Neural progenitor cell (in vitro differentiated cells): ENCODE data around the gene POT1. TPM values are rescaled to one million over a fixed set of nuclear protein-coding genes. Genes with fewer than 3 reads are reported as not detected.

Experiments
- DNase-seq: peaks from one replicate; pipeline ENCODE4 v3.0.0-alpha.2; 2016; ENCODE audit warnings: low spot score
- H2AFZ ChIP-seq: fragments of 200-600 bp; sonication (generic); replicated peaks from 2 replicates; pipeline ENCODE4 v1.6.1; 2016; ENCODE audit warnings: antibody characterized with exemption
- H3F3A ChIP-seq: fragments of 200-600 bp; sonication (generic); 2 replicates; pipeline ENCODE4 v1.6.1; 2016; ENCODE audit warnings: antibody characterized with exemption, low read depth
- H3K27ac ChIP-seq: fragments of 200-600 bp; sonication (generic); 2 replicates; pipeline ENCODE4 v1.5.1; 2016; ENCODE audit warnings: mild to moderate bottlenecking
- H3K27me3 ChIP-seq: fragments of 200-600 bp; sonication (generic); 2 replicates; pipeline ENCODE4 v1.6.1; 2016; ENCODE audit warnings: mild to moderate bottlenecking, moderate library complexity
- H3K36me3 ChIP-seq: fragments of 200-600 bp; sonication (generic); 2 replicates; pipeline ENCODE4 v1.5.1; 2016
- H3K4me1 ChIP-seq: fragments of 200-600 bp; sonication (generic); 2 replicates; pipeline ENCODE4 v1.6.1; 2016; ENCODE audit warnings: mixed run types
- H3K4me2 ChIP-seq: fragments of 200-600 bp; sonication (generic); 2 replicates; pipeline ENCODE4 v1.6.1; 2016
- H3K4me3 ChIP-seq: fragments of 200-600 bp; sonication (generic); 2 replicates; pipeline ENCODE4 v1.5.1; 2016
- H3K79me2 ChIP-seq: fragments of 200-600 bp; sonication (generic); 2 replicates; pipeline ENCODE4 v1.6.1; 2016; ENCODE audit warnings: low read depth
- H3K9ac ChIP-seq: fragments of 200-600 bp; sonication (generic); 2 replicates; pipeline ENCODE4 v1.6.1; 2016
- H3K9me3 ChIP-seq: fragments of 200-600 bp; sonication (generic); 2 replicates; pipeline ENCODE4 v1.5.1; 2016; ENCODE audit warnings: low read depth
- H4K20me1 ChIP-seq: fragments of 200-600 bp; sonication (generic); 2 replicates; pipeline ENCODE4 v1.6.1; 2016; ENCODE audit warnings: low read depth
- H3K27ac Mint-ChIP-seq: 3 replicates; pipeline ENCODE4 v1.8.0; 2021; ENCODE audit warnings: mixed read lengths
- H3K27me3 Mint-ChIP-seq: 2 replicates; pipeline ENCODE4 v1.8.0; 2022; ENCODE audit warnings: low read depth, mild to moderate bottlenecking, inconsistent platforms, moderate library complexity, mixed read lengths; ENCODE audit not compliant: insufficient read depth
- H3K36me3 Mint-ChIP-seq: 3 replicates; pipeline ENCODE4 v1.8.0; 2021; ENCODE audit warnings: mixed read lengths
- H3K4me1 Mint-ChIP-seq: 3 replicates; pipeline ENCODE4 v1.8.0; 2021; ENCODE audit warnings: mixed read lengths
- H3K4me3 Mint-ChIP-seq: 3 replicates; pipeline ENCODE4 v1.8.0; 2021; ENCODE audit warnings: mild to moderate bottlenecking, moderate library complexity, mixed read lengths
- H3K9me3 Mint-ChIP-seq: 3 replicates; pipeline ENCODE4 v1.8.0; 2020; ENCODE audit warnings: mixed read lengths
- EZH2 ChIP-seq: fragments of 200-600 bp; sonication (generic); IDR thresholded peaks from 2 replicates; pipeline ENCODE4 v1.6.1; 2017; ENCODE audit warnings: antibody characterized with exemption, mild to moderate bottlenecking, moderate library complexity
- EZH2phosphoT487 ChIP-seq: fragments of 200-600 bp; sonication (generic); IDR thresholded peaks from 2 replicates; pipeline ENCODE4 v1.6.1; 2017; ENCODE audit warnings: antibody characterized with exemption
- total RNA-seq: library from RNA; depleted of rRNA; stranded (reverse); fragments of >200 nt; gene quantifications from 2 replicates; pipeline ENCODE4 v1.2.3, GENCODE V29; 2015; ENCODE audit warnings: low replicate concordance
- TF ChIP-seq, protein P1 (sequence below): fragments of 200-600 bp; sonication (generic); IDR thresholded peaks from 2 replicates; pipeline ENCODE4 v1.5.1; 2017; ENCODE audit warnings: antibody characterized with exemption, mild to moderate bottlenecking

Gene POT1
- total RNA-seq, 1 donor from 2014 or later, result 108 TPM

DNA sequence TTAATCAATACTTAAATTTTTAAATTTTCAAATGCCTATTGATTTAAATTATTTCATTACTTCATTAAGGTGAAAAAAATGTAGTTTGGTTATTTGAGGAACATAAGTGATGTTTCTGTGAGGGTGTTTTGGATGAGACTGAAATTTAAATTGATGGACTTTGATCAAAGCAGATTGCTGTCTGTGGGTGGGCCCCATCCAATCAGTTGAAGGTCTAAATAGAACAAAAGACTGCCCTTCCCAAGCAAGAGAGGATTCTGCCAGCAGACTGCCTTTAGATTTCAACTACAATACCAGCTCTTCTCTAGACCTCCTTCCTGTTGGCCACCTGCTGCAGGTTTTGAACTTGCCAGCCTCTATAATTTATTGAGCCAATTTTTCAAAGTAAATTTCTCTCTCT is 149.6 kb downstream of the POT1 start:
- no peaks in the 10 kb centered on the region for H3K79me2 ChIP-seq
- no peak overlapping the region for H3K27ac ChIP-seq
- Mint-ChIP-seq H3K36me3 (no peaks in the 10 kb centered on the region), H3K27me3 (peaks cover 3% of the 10 kb centered on the region), H3K9me3 (no peaks in the 10 kb centered on the region), H3K4me1 (peaks cover 7% of the 10 kb centered on the region), H3K4me3 (no peak overlapping the region), H3K27ac (no peak overlapping the region)
- H3K4me3 ChIP-seq, result no peak overlapping the region
- no peaks in the 10 kb centered on the region for H3K9me3 ChIP-seq
- no peak for DNase-seq
- H3K4me1 ChIP-seq, result no peaks in the 10 kb centered on the region
- no peaks in the 10 kb centered on the region for H4K20me1 ChIP-seq
- H3F3A ChIP-seq, result no peaks in the 10 kb centered on the region
- H3K36me3 ChIP-seq, result no peaks in the 10 kb centered on the region
- H3K9ac ChIP-seq, result no peak overlapping the region
- H3K27me3 ChIP-seq, result no peaks in the 10 kb centered on the region
- TF ChIP-seq EZH2 (no peak), EZH2phosphoT487 (no peak)
- TF ChIP-seq, protein P1, sequence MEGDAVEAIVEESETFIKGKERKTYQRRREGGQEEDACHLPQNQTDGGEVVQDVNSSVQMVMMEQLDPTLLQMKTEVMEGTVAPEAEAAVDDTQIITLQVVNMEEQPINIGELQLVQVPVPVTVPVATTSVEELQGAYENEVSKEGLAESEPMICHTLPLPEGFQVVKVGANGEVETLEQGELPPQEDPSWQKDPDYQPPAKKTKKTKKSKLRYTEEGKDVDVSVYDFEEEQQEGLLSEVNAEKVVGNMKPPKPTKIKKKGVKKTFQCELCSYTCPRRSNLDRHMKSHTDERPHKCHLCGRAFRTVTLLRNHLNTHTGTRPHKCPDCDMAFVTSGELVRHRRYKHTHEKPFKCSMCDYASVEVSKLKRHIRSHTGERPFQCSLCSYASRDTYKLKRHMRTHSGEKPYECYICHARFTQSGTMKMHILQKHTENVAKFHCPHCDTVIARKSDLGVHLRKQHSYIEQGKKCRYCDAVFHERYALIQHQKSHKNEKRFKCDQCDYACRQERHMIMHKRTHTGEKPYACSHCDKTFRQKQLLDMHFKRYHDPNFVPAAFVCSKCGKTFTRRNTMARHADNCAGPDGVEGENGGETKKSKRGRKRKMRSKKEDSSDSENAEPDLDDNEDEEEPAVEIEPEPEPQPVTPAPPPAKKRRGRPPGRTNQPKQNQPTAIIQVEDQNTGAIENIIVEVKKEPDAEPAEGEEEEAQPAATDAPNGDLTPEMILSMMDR, result no peak
- H3K4me2 ChIP-seq, result no peak overlapping the region
- H2AFZ ChIP-seq, result no peak overlapping the region

DNA sequence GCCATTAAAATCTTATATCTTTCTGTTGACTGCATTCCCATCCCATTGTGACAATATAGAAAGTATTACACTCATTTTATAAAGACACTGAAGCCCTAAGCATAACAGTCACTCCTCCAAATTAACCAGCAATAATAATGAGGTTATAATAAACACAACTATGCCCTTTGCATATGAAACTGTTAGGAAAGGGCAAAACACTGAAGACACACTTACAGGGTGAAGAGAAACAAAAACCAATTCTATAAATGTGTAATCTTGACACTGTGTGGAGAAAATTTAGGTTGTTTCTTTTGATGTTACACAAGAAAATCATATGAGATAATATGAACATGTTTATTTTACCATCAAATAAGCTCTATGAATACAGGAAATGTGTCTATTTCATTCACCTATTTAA is 150.0 kb downstream of the POT1 start:
- TF ChIP-seq EZH2 (no peak), EZH2phosphoT487 (no peak)
- TF ChIP-seq, protein P1, result no peak
- H3K4me3 ChIP-seq, result no peak overlapping the region
- H3K4me3 Mint-ChIP-seq, result no peak overlapping the region

DNA sequence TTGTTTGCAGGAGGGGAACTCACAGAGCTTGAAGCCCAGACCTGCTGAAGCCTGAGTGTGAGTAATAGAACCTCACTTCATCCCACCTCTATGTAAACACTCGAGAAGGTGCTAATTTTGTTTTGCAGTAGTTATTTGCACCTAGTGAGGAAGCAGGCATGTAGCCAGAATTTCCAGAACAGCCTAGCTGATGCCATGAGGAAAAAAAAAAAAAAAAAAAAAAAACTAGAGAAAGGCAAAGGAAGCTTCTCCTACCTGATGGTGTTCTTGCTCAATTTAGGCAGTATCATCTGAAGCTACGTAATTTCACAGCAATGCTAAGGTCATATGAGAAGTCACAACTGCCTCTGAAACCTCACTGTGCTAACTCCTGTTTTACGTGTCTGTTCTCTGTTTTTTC is 150.4 kb downstream of the POT1 start:
- Mint-ChIP-seq H3K36me3 (no peaks in the 10 kb centered on the region), H3K27me3 (peaks cover 3% of the 10 kb centered on the region), H3K4me1 (peaks cover 7% of the 10 kb centered on the region), H3K27ac (no peak overlapping the region), H3K9me3 (no peaks in the 10 kb centered on the region), H3K4me3 (no peak overlapping the region)
- Histone ChIP-seq H3K4me1 (no peaks in the 10 kb centered on the region), H3K27ac (no peak overlapping the region), H4K20me1 (no peaks in the 10 kb centered on the region), H3K36me3 (no peaks in the 10 kb centered on the region), H3K27me3 (no peaks in the 10 kb centered on the region), H3K4me3 (no peak overlapping the region), H3K79me2 (no peaks in the 10 kb centered on the region), H3K4me2 (no peak overlapping the region), H2AFZ (no peak overlapping the region), H3F3A (no peaks in the 10 kb centered on the region), H3K9ac (no peak overlapping the region), H3K9me3 (no peaks in the 10 kb centered on the region)
- DNase-seq, result no peak
- TF ChIP-seq EZH2, result no peak
- TF ChIP-seq EZH2phosphoT487, result no peak
- TF ChIP-seq, protein P1, result no peak

More for the DNA sequence above, 150.0 kb downstream of the POT1 start:
- H2AFZ ChIP-seq, result no peak overlapping the region
- no peaks in the 10 kb centered on the region for H3K9me3 ChIP-seq
- no peak overlapping the region for H3K9ac ChIP-seq
- no peaks in the 10 kb centered on the region for H3K36me3 ChIP-seq
- Mint-ChIP-seq H3K36me3 (no peaks in the 10 kb centered on the region), H3K27ac (no peak overlapping the region), H3K4me1 (peaks cover 7% of the 10 kb centered on the region), H3K9me3 (no peaks in the 10 kb centered on the region), H3K27me3 (peaks cover 3% of the 10 kb centered on the region)
- no peaks in the 10 kb centered on the region for H3K79me2 ChIP-seq
- no peaks in the 10 kb centered on the region for H3K4me1 ChIP-seq
- DNase-seq, result no peak
- H3K27me3 ChIP-seq, result no peaks in the 10 kb centered on the region
- H3K27ac ChIP-seq, result no peak overlapping the region
- H3F3A ChIP-seq, result no peaks in the 10 kb centered on the region
- H3K4me2 ChIP-seq, result no peak overlapping the region
- no peaks in the 10 kb centered on the region for H4K20me1 ChIP-seq
